SH-SY5Y (cell line): Measurements from ENCODE around the gene SRD5A2.

Source experiments
- GATA2 ChIP-seq: IDR thresholded peaks from 2 replicates; pipeline ENCODE4 v1.6.1; 2011; ENCODE audit warnings: mild to moderate bottlenecking, low read depth, low read length
- GATA3 ChIP-seq: IDR thresholded peaks from 2 replicates; pipeline ENCODE4 v1.6.1; 2011; ENCODE audit warnings: low read depth, mild to moderate bottlenecking, low read length, moderate library complexity

- no peak for TF ChIP-seq GATA3
- no peak for TF ChIP-seq GATA2
Measured at GRCh38 chr2:31567679-31568078, 13.1 kb downstream of the SRD5A2 start.
